H9 (cell line): Measurements from ENCODE around the gene MED15. TPM values are rescaled to one million over a fixed set of nuclear protein-coding genes. Genes with fewer than 3 reads are reported as not detected.

Source experiments
- DNase-seq: peaks from one replicate; pipeline ENCODE4 v3.0.0-alpha.2; 2017
- H2AFZ ChIP-seq: one replicate; pipeline ENCODE4 v1.6.1; 2013; ENCODE audit warnings: mild to moderate bottlenecking, low read length, control low read depth, moderate library complexity
- H2AK5ac ChIP-seq: 2 replicates; pipeline ENCODE4 v1.6.1; 2013; ENCODE audit warnings: low read length, control low read depth, mixed read lengths; ENCODE audit not compliant: insufficient read length
- H2BK120ac ChIP-seq: one replicate; pipeline ENCODE4 v1.6.1; 2013; ENCODE audit warnings: low read depth, mild to moderate bottlenecking, low read length, control low read depth, inconsistent platforms; ENCODE audit not compliant: poor library complexity, severe bottlenecking
- H2BK12ac ChIP-seq: 2 replicates; pipeline ENCODE4 v1.6.1; 2013; ENCODE audit warnings: low read length, control low read depth, mixed read lengths, low read depth; ENCODE audit not compliant: insufficient read length
- H2BK15ac ChIP-seq: 2 replicates; pipeline ENCODE4 v1.6.1; 2013; ENCODE audit warnings: low read depth, low read length, control low read depth
- H2BK20ac ChIP-seq: one replicate; pipeline ENCODE4 v1.6.1; 2013; ENCODE audit warnings: low read depth, mild to moderate bottlenecking, low read length, control low read depth, inconsistent platforms; ENCODE audit not compliant: poor library complexity, severe bottlenecking
- H2BK5ac ChIP-seq: 2 replicates; pipeline ENCODE4 v1.6.1; 2013; ENCODE audit warnings: low read length, control low read depth, mixed read lengths; ENCODE audit not compliant: insufficient read length
- H3K14ac ChIP-seq: 2 replicates; pipeline ENCODE4 v1.6.1; 2013; ENCODE audit warnings: low read length, control low read depth; ENCODE audit not compliant: insufficient read depth
- H3K18ac ChIP-seq: 2 replicates; pipeline ENCODE4 v1.6.1; 2013; ENCODE audit warnings: low read depth, mild to moderate bottlenecking, mixed read lengths, low read length, control low read depth; ENCODE audit not compliant: insufficient read length
- H3K23ac ChIP-seq: 2 replicates; pipeline ENCODE4 v1.6.1; 2013; ENCODE audit warnings: low read length, control low read depth, mixed read lengths, low read depth; ENCODE audit not compliant: insufficient read length
- H3K23me2 ChIP-seq: 2 replicates; pipeline ENCODE4 v1.6.1; 2013; ENCODE audit warnings: low read depth, mild to moderate bottlenecking, mixed read lengths, low read length, control low read depth; ENCODE audit not compliant: insufficient read length, poor library complexity, severe bottlenecking
- H3K27ac ChIP-seq: 2 replicates; pipeline ENCODE4 v1.5.1; 2013; ENCODE audit warnings: low read length, control low read depth, mixed read lengths, low read depth; ENCODE audit not compliant: insufficient read length
- H3K27me3 ChIP-seq: 2 replicates; pipeline ENCODE4 v1.6.1; 2013; ENCODE audit warnings: low read length, control low read depth, inconsistent platforms; ENCODE audit not compliant: insufficient read depth
- H3K4ac ChIP-seq: 2 replicates; pipeline ENCODE4 v1.6.1; 2013; ENCODE audit warnings: low read depth, mild to moderate bottlenecking, control low read depth, inconsistent platforms, low read length, moderate library complexity
- H3K4me1 ChIP-seq: 2 replicates; pipeline ENCODE4 v1.6.1; 2013; ENCODE audit warnings: low read length, control low read depth, inconsistent platforms; ENCODE audit not compliant: insufficient read depth
- H3K4me2 ChIP-seq: 2 replicates; pipeline ENCODE4 v1.6.1; 2013; ENCODE audit warnings: low read length, control low read depth, mixed read lengths; ENCODE audit not compliant: insufficient read length, insufficient read depth
- H3K56ac ChIP-seq: 2 replicates; pipeline ENCODE4 v1.6.1; 2013; ENCODE audit warnings: low read depth, mild to moderate bottlenecking, mixed read lengths, low read length, control low read depth; ENCODE audit not compliant: insufficient read length
- H3K79me1 ChIP-seq: 2 replicates; pipeline ENCODE4 v1.6.1; 2013; ENCODE audit warnings: low read depth, mild to moderate bottlenecking, moderate library complexity, low read length, control low read depth, inconsistent platforms; ENCODE audit not compliant: insufficient read depth, poor library complexity, severe bottlenecking
- H3K79me2 ChIP-seq: 2 replicates; pipeline ENCODE4 v1.6.1; 2013; ENCODE audit warnings: low read length, control low read depth, inconsistent platforms; ENCODE audit not compliant: insufficient read depth
- H3K9ac ChIP-seq: 2 replicates; pipeline ENCODE4 v1.6.1; 2013; ENCODE audit warnings: low read length, control low read depth, mixed read lengths; ENCODE audit not compliant: insufficient read length; ENCODE audit errors: extremely low read depth
- H3K9me3 ChIP-seq: one replicate; pipeline ENCODE4 v1.6.1; 2013; ENCODE audit warnings: low read depth, low read length, inconsistent platforms; ENCODE audit not compliant: control insufficient read depth
- H3T11ph ChIP-seq: one replicate; pipeline ENCODE4 v1.6.1; 2013; ENCODE audit warnings: mild to moderate bottlenecking, low read length, control low read depth, inconsistent platforms
- H4K20me1 ChIP-seq: one replicate; pipeline ENCODE4 v1.6.1; 2013; ENCODE audit not compliant: control insufficient read depth, insufficient read length, insufficient read depth
- H4K5ac ChIP-seq: 2 replicates; pipeline ENCODE4 v1.6.1; 2013; ENCODE audit warnings: low read depth, mild to moderate bottlenecking, mixed read lengths, low read length, control low read depth; ENCODE audit not compliant: insufficient read length
- H4K8ac ChIP-seq: replicated peaks from 2 replicates; pipeline ENCODE4 v1.6.1; 2013; ENCODE audit warnings: low read length, control low read depth, mixed read lengths, low read depth; ENCODE audit not compliant: insufficient read length
- H4K91ac ChIP-seq: 2 replicates; pipeline ENCODE4 v1.6.1; 2013; ENCODE audit warnings: low read depth, mild to moderate bottlenecking, moderate library complexity, mixed read lengths, low read length, control low read depth; ENCODE audit not compliant: insufficient read length
- H3K27ac Mint-ChIP-seq, 3 experiments: 2 replicates in 2 of 3; 3 replicates in 1 of 3; pipeline ENCODE4 v1.8.0; 2020 to 2021; ENCODE audit warnings: mixed read lengths in 3 of 3, mild to moderate bottlenecking in 1 of 3, moderate library complexity in 1 of 3
- H3K27me3 Mint-ChIP-seq: 2 replicates; pipeline ENCODE4 v1.8.0; 2021; ENCODE audit warnings: low read depth, mild to moderate bottlenecking, moderate library complexity, mixed read lengths
- H3K36me3 Mint-ChIP-seq, 3 experiments: 2 replicates in 2 of 3; 3 replicates in 1 of 3; pipeline ENCODE4 v1.8.0; 2020 to 2021; ENCODE audit warnings: low read depth in 3 of 3, mixed read lengths in 3 of 3; ENCODE audit not compliant: insufficient read depth in 1 of 3
- H3K4me1 Mint-ChIP-seq, 2 experiments: 2 replicates each; pipeline ENCODE4 v1.8.0; 2020; ENCODE audit warnings: mixed read lengths in 2 of 2
- H3K4me3 Mint-ChIP-seq, 2 experiments: 2 replicates in 1 of 2; 3 replicates in 1 of 2; pipeline ENCODE4 v1.8.0; 2020 to 2021; ENCODE audit warnings: mild to moderate bottlenecking in 2 of 2, mixed read lengths in 2 of 2, moderate library complexity in 1 of 2
- H3K9me3 Mint-ChIP-seq, 2 experiments: 2 replicates in 1 of 2; 3 replicates in 1 of 2; pipeline ENCODE4 v1.8.0; 2020; ENCODE audit warnings: mild to moderate bottlenecking in 2 of 2, mixed read lengths in 2 of 2, moderate library complexity in 1 of 2
- WGBS: extraction: QIAGEN DNeasy Blood & Tissue Kit; methylation state at CpG from one replicate; pipeline ENCODE4 v1.1.7; 2013; ENCODE audit warnings: missing lambda C conversion rate, low lambda C conversion rate, mixed read lengths; ENCODE audit not compliant: insufficient read length; ENCODE audit errors: extremely low coverage; 5-methylcytosine and 5-hydroxymethylcytosine counted together
- total RNA-seq: library from RNA; stranded (reverse); gene quantifications from 2 replicates; pipeline ENCODE4 v1.2.1, GENCODE V29; 2021
- TF ChIP-seq, protein P1 (sequence below): fragments of 200-600 bp; sonication (generic); conservative IDR thresholded peaks from 3 replicates; pipeline ENCODE4 v1.8.0; 2021; ENCODE audit warnings: antibody characterized with exemption, mild to moderate bottlenecking

The MED15 gene
- total RNA-seq, 1 experiment from 2014 or later, result 47.4 TPM

DNA sequence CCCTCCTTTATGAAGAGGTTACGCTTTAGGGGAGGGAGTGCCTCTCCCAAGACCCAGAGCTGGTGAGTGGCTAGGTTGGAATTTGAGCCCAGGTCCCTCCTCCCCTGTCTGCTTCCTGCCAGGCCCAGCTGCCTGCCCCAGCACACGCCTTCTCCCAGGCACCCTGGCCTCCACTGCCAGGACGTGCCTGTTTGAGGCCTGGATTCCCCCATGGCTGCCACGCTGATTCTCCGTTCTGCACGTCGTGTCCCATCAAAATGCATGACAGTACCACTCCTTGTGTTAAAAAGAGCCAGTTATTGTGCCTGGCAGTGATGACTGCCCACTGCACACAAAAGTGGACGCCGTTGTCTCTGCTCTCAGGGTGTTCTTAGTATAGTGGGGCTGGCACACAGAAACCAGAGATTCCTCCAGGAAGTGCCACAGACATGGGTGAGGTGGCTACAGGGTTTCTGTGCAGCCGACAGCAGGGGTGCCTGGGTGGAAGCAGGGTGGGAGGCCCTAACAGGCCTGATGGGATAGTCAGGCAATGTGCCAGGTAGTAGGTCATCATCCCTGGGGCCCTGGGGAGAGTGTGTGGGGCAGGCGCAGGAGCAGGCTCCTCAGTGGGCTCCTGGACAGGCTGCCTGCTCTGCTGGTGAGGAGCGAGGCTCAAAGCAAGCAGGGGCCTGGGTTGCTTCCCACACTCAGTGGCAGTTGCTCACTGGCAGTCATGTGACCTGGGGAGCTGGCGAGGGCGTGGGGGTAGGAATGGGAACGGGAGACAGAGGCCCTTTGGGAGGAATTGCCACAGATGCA is 24.2 kb downstream of the MED15 start:
- no peak overlapping the region for H3K4me2 ChIP-seq

More for the DNA sequence above, 24.2 kb downstream of the MED15 start:
- Histone ChIP-seq H3K79me1 (peaks cover 10% of the 10 kb centered on the region), H3K27ac (no peak overlapping the region), H2AK5ac (no peak overlapping the region), H3K14ac (no peak overlapping the region; the same call in 1 of the 2 replicates), H4K20me1 (no peaks in the 10 kb centered on the region), H2BK12ac (no peak overlapping the region), H3K79me2 (no peaks in the 10 kb centered on the region; the same call in 1 of the 2 replicates), H3K23me2 (no peaks in the 10 kb centered on the region), H3K9ac (no peak overlapping the region), H3K56ac (no peak overlapping the region), H3K9me3 (no peaks in the 10 kb centered on the region), H4K5ac (no peak overlapping the region), H2BK15ac (no peak overlapping the region), H3K4ac (no peak overlapping the region; the same call in 1 of the 2 replicates), H2BK20ac (no peak overlapping the region), H3K4me1 (no peaks in the 10 kb centered on the region; the same call in 1 of the 2 replicates), H2BK120ac (no peak overlapping the region), H3K23ac (no peak overlapping the region), H4K91ac (no peak overlapping the region), H3K27me3 (no peaks in the 10 kb centered on the region), H3K18ac (no peak overlapping the region), H4K8ac (no peak overlapping the region), H2AFZ (no peak overlapping the region), H3T11ph (no peak overlapping the region), H2BK5ac (no peak overlapping the region)
- Mint-ChIP-seq H3K36me3 (peaks cover 13 to 27% (median 19%) of the 10 kb centered on the region in 3 experiments), H3K4me1 (peaks cover 28 to 31% of the 10 kb centered on the region in 2 experiments), H3K9me3 (peaks cover 5 to 8% of the 10 kb centered on the region in 2 experiments), H3K4me3 (no peak overlapping the region), H3K27ac (peak overlapping the region; percentile 72 to 88 (median 82); a peak in 6 of 7 replicates), H3K27me3 (no peaks in the 10 kb centered on the region)
- TF ChIP-seq, protein P1, sequence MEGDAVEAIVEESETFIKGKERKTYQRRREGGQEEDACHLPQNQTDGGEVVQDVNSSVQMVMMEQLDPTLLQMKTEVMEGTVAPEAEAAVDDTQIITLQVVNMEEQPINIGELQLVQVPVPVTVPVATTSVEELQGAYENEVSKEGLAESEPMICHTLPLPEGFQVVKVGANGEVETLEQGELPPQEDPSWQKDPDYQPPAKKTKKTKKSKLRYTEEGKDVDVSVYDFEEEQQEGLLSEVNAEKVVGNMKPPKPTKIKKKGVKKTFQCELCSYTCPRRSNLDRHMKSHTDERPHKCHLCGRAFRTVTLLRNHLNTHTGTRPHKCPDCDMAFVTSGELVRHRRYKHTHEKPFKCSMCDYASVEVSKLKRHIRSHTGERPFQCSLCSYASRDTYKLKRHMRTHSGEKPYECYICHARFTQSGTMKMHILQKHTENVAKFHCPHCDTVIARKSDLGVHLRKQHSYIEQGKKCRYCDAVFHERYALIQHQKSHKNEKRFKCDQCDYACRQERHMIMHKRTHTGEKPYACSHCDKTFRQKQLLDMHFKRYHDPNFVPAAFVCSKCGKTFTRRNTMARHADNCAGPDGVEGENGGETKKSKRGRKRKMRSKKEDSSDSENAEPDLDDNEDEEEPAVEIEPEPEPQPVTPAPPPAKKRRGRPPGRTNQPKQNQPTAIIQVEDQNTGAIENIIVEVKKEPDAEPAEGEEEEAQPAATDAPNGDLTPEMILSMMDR, result no peak
- no CpG with 5 or more reads among the region's 15 CpGs for WGBS
- peak; percentile 81 for DNase-seq
